HepG2 (cell line): ENCODE results near the gene ARL16. TPM values are rescaled to one million over a fixed set of nuclear protein-coding genes. Genes with fewer than 3 reads are reported as not detected.

Experiments
- ARNT ChIP-seq: fragments of 450-650 bp; IDR thresholded peaks from 2 replicates; pipeline ENCODE4 v1.6.1; 2017
- HNRNPUL1 ChIP-seq: fragments of 200-400 bp; formaldehyde crosslinking; IDR thresholded peaks from 2 replicates; pipeline ENCODE4 v1.6.1; 2017; ENCODE audit warnings: low read depth, mild to moderate bottlenecking, low read length, moderate library complexity
- KDM3A ChIP-seq: IDR thresholded peaks from 2 replicates; pipeline ENCODE4 v1.6.1; 2018; ENCODE audit warnings: low read depth, missing compliant biosample characterization
- KDM6A ChIP-seq: IDR thresholded peaks from 2 replicates; pipeline ENCODE4 v1.6.1; 2016; ENCODE audit warnings: low read depth
- SKIL ChIP-seq: sonication (generic); formaldehyde crosslinking; IDR thresholded peaks from 2 replicates; pipeline ENCODE4 v1.8.0; 2022; ENCODE audit warnings: missing genetic modification reagents, mild to moderate bottlenecking, moderate library complexity, borderline replicate concordance
- TFE3 ChIP-seq: IDR thresholded peaks from 2 replicates; pipeline ENCODE4 v1.6.1; 2016
- ZNF503 ChIP-seq: sonication (generic); formaldehyde crosslinking; IDR thresholded peaks from 2 replicates; pipeline ENCODE4 v1.4.0; 2020; ENCODE audit warnings: missing genetic modification reagents
- ZNF761 ChIP-seq: sonication (generic); formaldehyde crosslinking; conservative IDR thresholded peaks from 2 replicates; pipeline ENCODE4 v1.4.0; 2020; ENCODE audit warnings: mild to moderate bottlenecking, missing genetic modification reagents
- ZNF784 ChIP-seq: sonication (generic); formaldehyde crosslinking; IDR thresholded peaks from 2 replicates; pipeline ENCODE4 v1.5.1; 2020; ENCODE audit warnings: missing genetic modification reagents, mild to moderate bottlenecking, borderline replicate concordance
- polyA plus RNA-seq, 8 experiments: library from polyadenylated mRNA; depleted of rRNA in 3 of 8; stranded (reverse) in 7 of 8; unstranded in 1 of 8; fragments of >200 nt; fragmentation: Illumina TruSeq in 4 of 8; extraction: Trizol in 4 of 8; gene quantifications; 2 replicates each; pipeline versions ENCODE4 v1.2.1 to v1.2.3, GENCODE V29; 2011 to 2016; ENCODE audit warnings: low read depth in 4 of 8, missing spikeins in 1 of 8, mixed read lengths in 1 of 8; ENCODE audit not compliant: insufficient read depth in 1 of 8
- total RNA-seq, 5 experiments: library from RNA; depleted of rRNA; stranded (reverse); fragments of >200 nt; fragmentation: Illumina TruSeq; extraction: Trizol; gene quantifications; 2 replicates each; pipeline ENCODE4 v1.2.3, GENCODE V29; 2016; ENCODE audit warnings: low read depth in 1 of 5
- TF ChIP-seq, protein P1 (sequence below): sonication (generic); formaldehyde crosslinking; IDR thresholded peaks from 2 replicates; pipeline ENCODE4 v1.4.0; 2020; ENCODE audit warnings: mild to moderate bottlenecking, low read depth, missing genetic modification reagents
- TF ChIP-seq, protein P2 (sequence below): fragments of 450-650 bp; IDR thresholded peaks from 2 replicates; pipeline ENCODE4 v1.6.1; 2016
- TF ChIP-seq, protein P3 (sequence below): sonication (generic); formaldehyde crosslinking; IDR thresholded peaks from 2 replicates; pipeline ENCODE4 v1.5.1; 2020; ENCODE audit warnings: missing genetic modification reagents, mild to moderate bottlenecking, borderline replicate concordance
- TF ChIP-seq, protein P4 (sequence below): sonication (generic); formaldehyde crosslinking; IDR thresholded peaks from 2 replicates; pipeline ENCODE4 v1.4.0; 2020; ENCODE audit warnings: mild to moderate bottlenecking, missing genetic modification reagents
- TF ChIP-seq, protein P5 (sequence below): IDR thresholded peaks from 2 replicates; pipeline ENCODE4 v1.6.1; 2016; ENCODE audit warnings: low read depth, borderline replicate concordance

Gene ARL16
- total and polyA plus RNA-seq, 2 of the 13 experiments (the other 11 are each of a cell fraction or from before 2014, with no cell fraction given), result 20.8 to 30.8 TPM

DNA sequence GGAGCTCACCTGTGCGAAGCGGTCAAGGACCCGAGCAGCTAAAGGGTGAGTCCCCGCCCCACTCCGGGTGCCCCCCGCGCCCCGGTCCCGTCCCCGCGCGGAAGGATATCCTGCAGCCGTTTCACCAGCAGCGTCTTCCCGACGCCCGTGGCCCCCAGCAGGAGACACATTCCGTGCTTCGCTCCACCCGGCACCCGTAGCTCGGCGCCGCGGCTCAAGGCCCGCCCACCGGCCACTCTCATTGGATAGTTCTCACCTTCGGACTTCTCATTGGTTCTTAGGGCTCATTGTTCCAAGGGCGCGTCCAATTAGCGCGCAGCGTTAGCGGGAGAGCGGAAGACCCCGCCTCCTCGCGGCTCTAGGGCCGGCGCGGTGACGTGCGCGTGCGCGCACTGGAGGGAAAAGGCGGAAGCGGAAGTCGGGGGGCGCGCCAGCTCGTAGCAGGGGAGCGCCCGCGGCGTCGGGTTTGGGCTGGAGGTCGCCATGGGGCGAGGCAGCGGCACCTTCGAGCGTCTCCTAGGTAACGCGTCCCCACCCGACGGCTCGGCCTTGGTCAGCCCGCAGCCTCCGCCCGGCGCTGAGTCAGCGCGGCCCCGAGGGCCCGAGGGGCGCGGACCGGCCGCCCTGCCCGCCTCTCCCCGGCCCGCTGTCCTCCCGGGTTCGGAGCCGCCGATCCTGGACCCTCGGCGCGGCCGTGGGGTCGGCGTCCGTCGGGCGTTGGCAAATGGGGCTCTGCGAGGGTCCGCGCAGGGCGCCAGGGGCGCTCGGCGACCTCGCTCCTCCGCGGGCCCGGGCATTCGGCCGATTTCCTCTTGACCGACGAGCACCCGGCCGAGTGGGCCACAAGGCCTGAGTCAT, at the start of gene ARL16, which contains the start of gene HGS (continued):
- TF ChIP-seq ZNF503 (CRISPR knock-in tag) (peak; percentile 62; the same call in 1 of the 2 replicates), ZNF784 (no peak), HNRNPUL1 (no peak), TFE3 (CRISPR knock-in tag) (no peak; the same call in 1 of the 2 replicates), KDM3A (no peak), ARNT (no peak), KDM6A (CRISPR knock-in tag) (no peak), ZNF761 (CRISPR knock-in tag) (peak; percentile 70), SKIL (CRISPR knock-in tag) (peak; percentile 36; the same call in 1 of the 2 replicates)
- TF ChIP-seq, protein P1, sequence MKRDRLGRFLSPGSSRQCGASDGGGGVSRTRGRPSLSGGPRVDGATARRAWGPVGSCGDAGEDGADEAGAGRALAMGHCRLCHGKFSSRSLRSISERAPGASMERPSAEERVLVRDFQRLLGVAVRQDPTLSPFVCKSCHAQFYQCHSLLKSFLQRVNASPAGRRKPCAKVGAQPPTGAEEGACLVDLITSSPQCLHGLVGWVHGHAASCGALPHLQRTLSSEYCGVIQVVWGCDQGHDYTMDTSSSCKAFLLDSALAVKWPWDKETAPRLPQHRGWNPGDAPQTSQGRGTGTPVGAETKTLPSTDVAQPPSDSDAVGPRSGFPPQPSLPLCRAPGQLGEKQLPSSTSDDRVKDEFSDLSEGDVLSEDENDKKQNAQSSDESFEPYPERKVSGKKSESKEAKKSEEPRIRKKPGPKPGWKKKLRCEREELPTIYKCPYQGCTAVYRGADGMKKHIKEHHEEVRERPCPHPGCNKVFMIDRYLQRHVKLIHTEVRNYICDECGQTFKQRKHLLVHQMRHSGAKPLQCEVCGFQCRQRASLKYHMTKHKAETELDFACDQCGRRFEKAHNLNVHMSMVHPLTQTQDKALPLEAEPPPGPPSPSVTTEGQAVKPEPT (CRISPR knock-in tag), result no peak
- TF ChIP-seq, protein P2, sequence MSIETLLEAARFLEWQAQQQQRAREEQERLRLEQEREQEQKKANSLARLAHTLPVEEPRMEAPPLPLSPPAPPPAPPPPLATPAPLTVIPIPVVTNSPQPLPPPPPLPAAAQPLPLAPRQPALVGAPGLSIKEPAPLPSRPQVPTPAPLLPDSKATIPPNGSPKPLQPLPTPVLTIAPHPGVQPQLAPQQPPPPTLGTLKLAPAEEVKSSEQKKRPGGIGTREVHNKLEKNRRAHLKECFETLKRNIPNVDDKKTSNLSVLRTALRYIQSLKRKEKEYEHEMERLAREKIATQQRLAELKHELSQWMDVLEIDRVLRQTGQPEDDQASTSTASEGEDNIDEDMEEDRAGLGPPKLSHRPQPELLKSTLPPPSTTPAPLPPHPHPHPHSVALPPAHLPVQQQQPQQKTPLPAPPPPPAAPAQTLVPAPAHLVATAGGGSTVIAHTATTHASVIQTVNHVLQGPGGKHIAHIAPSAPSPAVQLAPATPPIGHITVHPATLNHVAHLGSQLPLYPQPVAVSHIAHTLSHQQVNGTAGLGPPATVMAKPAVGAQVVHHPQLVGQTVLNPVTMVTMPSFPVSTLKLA, result peak; percentile 71
- TF ChIP-seq, protein P3, sequence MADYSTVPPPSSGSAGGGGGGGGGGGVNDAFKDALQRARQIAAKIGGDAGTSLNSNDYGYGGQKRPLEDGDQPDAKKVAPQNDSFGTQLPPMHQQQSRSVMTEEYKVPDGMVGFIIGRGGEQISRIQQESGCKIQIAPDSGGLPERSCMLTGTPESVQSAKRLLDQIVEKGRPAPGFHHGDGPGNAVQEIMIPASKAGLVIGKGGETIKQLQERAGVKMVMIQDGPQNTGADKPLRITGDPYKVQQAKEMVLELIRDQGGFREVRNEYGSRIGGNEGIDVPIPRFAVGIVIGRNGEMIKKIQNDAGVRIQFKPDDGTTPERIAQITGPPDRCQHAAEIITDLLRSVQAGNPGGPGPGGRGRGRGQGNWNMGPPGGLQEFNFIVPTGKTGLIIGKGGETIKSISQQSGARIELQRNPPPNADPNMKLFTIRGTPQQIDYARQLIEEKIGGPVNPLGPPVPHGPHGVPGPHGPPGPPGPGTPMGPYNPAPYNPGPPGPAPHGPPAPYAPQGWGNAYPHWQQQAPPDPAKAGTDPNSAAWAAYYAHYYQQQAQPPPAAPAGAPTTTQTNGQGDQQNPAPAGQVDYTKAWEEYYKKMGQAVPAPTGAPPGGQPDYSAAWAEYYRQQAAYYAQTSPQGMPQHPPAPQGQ (CRISPR knock-in tag), result no peak
- TF ChIP-seq, protein P4, sequence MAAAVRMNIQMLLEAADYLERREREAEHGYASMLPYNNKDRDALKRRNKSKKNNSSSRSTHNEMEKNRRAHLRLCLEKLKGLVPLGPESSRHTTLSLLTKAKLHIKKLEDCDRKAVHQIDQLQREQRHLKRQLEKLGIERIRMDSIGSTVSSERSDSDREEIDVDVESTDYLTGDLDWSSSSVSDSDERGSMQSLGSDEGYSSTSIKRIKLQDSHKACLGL (CRISPR knock-in tag), result peak; percentile 84; the same call in 1 of the 2 replicates
- TF ChIP-seq, protein P5, sequence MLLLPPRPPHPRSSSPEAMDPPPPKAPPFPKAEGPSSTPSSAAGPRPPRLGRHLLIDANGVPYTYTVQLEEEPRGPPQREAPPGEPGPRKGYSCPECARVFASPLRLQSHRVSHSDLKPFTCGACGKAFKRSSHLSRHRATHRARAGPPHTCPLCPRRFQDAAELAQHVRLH (CRISPR knock-in tag), result peak; percentile 25; the same call in 1 of the 2 replicates
